ENCODE data around the gene KPNA3. TPM values are rescaled to one million over a fixed set of nuclear protein-coding genes. Genes with fewer than 3 reads are reported as not detected.

KPNA3 gene
- total RNA-seq, 1 donor from 2014 or later: 5.9 TPM

DNA sequence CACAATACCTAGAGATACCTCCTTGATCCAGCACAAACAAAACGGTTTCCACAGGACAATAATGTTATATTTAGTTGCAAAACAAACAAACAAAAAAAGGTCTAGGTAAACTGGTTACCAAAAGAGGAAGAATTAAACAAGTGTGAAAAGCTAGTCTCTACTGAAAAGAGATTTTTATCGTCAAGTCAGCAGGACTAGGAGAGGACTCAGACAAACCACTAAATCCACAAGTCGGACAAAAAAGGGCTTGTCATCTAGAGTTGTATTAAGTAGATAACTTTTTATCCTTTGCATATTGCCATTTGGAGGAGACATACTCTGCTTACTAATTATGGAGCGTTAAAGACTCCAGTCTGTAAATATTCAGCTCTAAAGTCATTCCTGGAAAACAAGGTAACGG, 9.9 kb upstream of the KPNA3 start:
- Histone ChIP-seq H3K36me3 (no peaks in the 10 kb centered on the region), H3K27me3 (no peaks in the 10 kb centered on the region), H3K4me3 (no peak overlapping the region), H3K27ac (no peak overlapping the region), H3K4me1 (no peaks in the 10 kb centered on the region), H3K9me3 (no peaks in the 10 kb centered on the region)
- intact Hi-C loops (cut with DNase I): no loop called here
- TF ChIP-seq, protein P1, sequence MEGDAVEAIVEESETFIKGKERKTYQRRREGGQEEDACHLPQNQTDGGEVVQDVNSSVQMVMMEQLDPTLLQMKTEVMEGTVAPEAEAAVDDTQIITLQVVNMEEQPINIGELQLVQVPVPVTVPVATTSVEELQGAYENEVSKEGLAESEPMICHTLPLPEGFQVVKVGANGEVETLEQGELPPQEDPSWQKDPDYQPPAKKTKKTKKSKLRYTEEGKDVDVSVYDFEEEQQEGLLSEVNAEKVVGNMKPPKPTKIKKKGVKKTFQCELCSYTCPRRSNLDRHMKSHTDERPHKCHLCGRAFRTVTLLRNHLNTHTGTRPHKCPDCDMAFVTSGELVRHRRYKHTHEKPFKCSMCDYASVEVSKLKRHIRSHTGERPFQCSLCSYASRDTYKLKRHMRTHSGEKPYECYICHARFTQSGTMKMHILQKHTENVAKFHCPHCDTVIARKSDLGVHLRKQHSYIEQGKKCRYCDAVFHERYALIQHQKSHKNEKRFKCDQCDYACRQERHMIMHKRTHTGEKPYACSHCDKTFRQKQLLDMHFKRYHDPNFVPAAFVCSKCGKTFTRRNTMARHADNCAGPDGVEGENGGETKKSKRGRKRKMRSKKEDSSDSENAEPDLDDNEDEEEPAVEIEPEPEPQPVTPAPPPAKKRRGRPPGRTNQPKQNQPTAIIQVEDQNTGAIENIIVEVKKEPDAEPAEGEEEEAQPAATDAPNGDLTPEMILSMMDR (IDR thresholded peaks at IDR 0.05): no peak
- DNase-seq (ENCODE audit: low spot score in 2 of 2): no peak

DNA sequence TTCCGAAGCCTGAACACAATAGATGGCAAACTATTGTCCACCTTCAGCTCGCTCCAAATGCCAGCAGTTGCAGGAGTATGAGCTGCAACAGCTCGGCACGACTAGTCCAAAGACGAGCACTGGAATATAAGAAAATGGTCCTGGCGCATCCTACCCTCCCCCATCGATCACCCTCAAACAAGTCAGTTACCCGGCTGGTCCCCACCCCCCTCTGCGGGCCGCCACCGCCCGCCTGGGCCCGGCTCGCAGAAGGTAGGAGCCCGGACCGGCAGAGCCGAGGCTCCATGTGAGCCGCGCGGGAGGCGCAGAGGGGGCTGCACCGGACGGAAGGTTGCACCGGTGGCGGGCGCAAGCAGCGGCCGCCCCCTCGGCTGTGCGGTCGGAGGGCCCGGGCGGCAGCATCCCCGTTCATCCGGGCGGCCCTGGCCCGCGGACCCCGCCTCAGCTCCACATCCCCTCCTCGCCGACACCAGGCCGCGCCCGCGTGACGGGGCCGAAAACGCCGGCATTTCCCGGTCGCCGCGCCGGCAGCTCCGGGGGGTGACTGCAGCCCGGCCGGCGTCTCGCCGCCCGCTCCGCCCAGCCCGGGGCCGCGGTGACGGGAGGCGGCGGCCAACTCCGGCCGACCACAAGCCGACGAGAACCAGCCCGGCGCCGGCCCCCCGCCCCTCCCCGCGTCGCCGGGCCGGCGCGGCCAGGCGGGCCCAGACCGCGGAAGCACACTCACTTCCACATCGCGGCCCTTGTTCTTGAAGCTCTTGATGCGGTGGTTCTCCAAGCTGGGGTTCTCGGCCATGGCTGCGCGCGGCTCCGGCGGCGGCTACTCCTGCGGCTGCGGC, 552 bp downstream of the KPNA3 start:
- peak overlapping the region; percentile 90 to 99 for H3K27ac ChIP-seq
- intact Hi-C loops (cut with DNase I): loop anchor here (1.0 to 5.0 kb wide), 6 partner anchors 144 to 1660 kb away; partner anchors contain the start of genes CAB39L, INTS6, SETDB2 and SPRYD7
- H3K36me3 ChIP-seq: no peaks in the 10 kb centered on the region
- DNase-seq (ENCODE audit: low spot score in 2 of 2): peak in 1 of 2 donors; percentile 71
- TF ChIP-seq, protein P1 (IDR thresholded peaks at IDR 0.05): no peak
- no peaks in the 10 kb centered on the region for H3K27me3 ChIP-seq
- no peaks in the 10 kb centered on the region for H3K9me3 ChIP-seq
- H3K4me3 ChIP-seq: peak overlapping the region; percentile 81 to 100
- H3K4me1 ChIP-seq: peaks cover 0 to 12% of the 10 kb centered on the region in 2 donors

DNA sequence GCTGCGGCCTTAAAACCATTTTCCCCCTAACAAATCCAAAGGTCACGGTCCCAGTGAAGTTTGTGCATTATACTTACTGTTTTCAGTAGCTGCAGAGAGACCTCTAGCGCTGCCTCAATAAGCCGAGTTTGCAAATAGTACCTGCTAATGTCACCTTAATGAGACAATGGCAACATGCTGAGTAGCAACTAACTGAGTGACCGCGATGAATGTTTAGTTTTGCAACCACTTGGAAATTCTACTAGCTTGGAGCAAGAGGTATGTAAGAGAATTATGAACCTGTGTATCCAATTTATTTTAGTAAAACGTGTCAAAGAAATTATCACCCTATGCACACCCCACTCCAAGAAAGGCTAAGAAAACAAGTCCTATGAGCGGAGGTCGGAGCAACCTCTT, 1.2 kb downstream of the KPNA3 start:
- Histone ChIP-seq H3K9me3 (no peaks in the 10 kb centered on the region), H3K4me1 (peaks cover 0 to 12% of the 10 kb centered on the region in 2 donors), H3K27me3 (no peaks in the 10 kb centered on the region), H3K36me3 (no peaks in the 10 kb centered on the region), H3K4me3 (peak overlapping the region; percentile 81 to 100), H3K27ac (peak overlapping the region; percentile 90 to 99)
- no peak for DNase-seq (ENCODE audit: low spot score in 2 of 2)
- intact Hi-C loops (cut with DNase I): loop anchor here (5.0 kb wide), 3 partner anchors 331 to 1661 kb away; partner anchors contain the start of genes CAB39L, INTS6 and SETDB2
- TF ChIP-seq, protein P1 (IDR thresholded peaks at IDR 0.05): no peak

DNA sequence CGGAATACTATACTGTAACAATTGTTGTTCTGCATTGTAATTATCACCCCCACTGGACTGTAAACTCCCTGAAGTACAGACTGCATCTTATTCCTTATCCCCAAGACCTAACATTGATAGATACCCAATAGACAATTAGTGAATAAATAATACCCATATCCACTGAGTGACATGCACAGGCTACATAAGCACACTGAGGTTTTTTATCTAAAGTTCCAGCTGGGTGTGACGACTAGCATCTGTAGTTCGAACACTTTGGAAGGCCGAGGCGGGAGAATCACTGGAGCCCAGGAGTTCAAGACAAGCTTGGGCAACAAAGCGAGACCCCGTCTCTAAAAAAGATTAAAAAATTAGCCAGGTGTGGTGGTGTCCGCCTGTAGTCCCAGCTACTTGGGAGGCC, 2.5 kb downstream of the KPNA3 start:
- H3K4me1 ChIP-seq: peaks cover 0 to 12% of the 10 kb centered on the region in 2 donors
- H3K9me3 ChIP-seq: no peaks in the 10 kb centered on the region
- no peaks in the 10 kb centered on the region for H3K27me3 ChIP-seq
- no peaks in the 10 kb centered on the region for H3K36me3 ChIP-seq
- intact Hi-C loops (cut with DNase I): loop anchor here (5.0 kb wide), 3 partner anchors 332 to 1662 kb away; partner anchors contain the start of genes CAB39L, INTS6 and SETDB2
- TF ChIP-seq, protein P1 (IDR thresholded peaks at IDR 0.05): no peak
- DNase-seq (ENCODE audit: low spot score in 2 of 2): no peak
- no peak overlapping the region for H3K27ac ChIP-seq
- H3K4me3 ChIP-seq: no peak overlapping the region

DNA sequence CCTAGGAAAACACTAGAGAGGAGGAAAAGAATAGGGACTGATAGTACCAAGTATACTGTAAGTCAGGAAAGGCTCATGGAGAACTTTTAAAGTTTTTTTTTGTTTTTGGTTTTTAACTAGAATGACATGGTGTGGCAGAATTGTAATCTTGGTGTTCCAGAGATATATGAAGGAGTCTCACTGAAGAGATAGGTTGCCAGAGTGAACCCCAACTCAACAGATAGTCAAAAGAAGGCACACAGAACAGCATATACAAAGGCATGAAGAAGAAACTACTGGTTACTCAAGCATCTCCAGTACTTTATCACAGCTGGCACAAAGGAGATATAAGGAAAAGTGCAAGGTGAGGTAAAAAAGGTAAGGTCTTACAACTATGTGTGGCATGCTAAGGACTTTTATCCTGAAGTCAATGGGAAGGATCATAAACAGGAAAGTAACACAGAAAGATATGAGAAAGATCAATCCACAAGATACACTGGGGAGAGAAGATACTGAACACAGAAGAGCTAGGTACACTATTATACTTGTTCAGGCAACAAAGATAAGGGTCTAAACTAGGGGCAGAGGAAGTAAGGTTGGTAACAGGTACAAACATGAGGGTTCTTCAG, 6.0 kb downstream of the KPNA3 start:
- intact Hi-C loops (cut with DNase I): no loop called here
- Histone ChIP-seq H3K9me3 (no peaks in the 10 kb centered on the region), H3K27me3 (no peaks in the 10 kb centered on the region), H3K4me3 (no peak overlapping the region), H3K27ac (no peak overlapping the region), H3K4me1 (peaks cover 0 to 15% of the 10 kb centered on the region in 2 donors), H3K36me3 (no peaks in the 10 kb centered on the region)
- TF ChIP-seq, protein P1 (IDR thresholded peaks at IDR 0.05): no peak
- no peak for DNase-seq (ENCODE audit: low spot score in 2 of 2)
